ENCODE data around the gene CYP4F11. TPM values are rescaled to one million over a fixed set of nuclear protein-coding genes. Genes with fewer than 3 reads are reported as not detected.
"Not testable (repeated sequence)": the region's sequence is repeated elsewhere in the genome, so short reads cannot be mapped to it uniquely, and the experiment has no call there.

The CYP4F11 gene
- total RNA-seq, 2 donors from 2014 or later, result not detected

GRCh38 chr19:15911599-15912235 lies 22.6 kb downstream of the CYP4F11 start:
- DNase-seq (no peak), ATAC-seq (no peak)
- peaks cover 6% of the 10 kb centered on the region for H3K4me1 Mint-ChIP-seq
- H3K4me3 Mint-ChIP-seq, result no peak overlapping the region
- no peaks in the 10 kb centered on the region for H3K9me3 ChIP-seq (ENCODE audit: control insufficient read depth, low read length, poor library complexity, severe bottlenecking)
- H3K27ac Mint-ChIP-seq, result peak overlapping the region; percentile 47
- peaks cover 62% of the 10 kb centered on the region for H3K27me3 Mint-ChIP-seq
- peaks cover 3% of the 10 kb centered on the region for H3K36me3 Mint-ChIP-seq (ENCODE audit: low read depth)

- no peaks in the 10 kb centered on the region for H3K9me3 ChIP-seq (ENCODE audit: control insufficient read depth, low read length, poor library complexity, severe bottlenecking)
- DNase-seq, result no peak
- Mint-ChIP-seq H3K27ac (no peak overlapping the region), H3K27me3 (peaks cover 52% of the 10 kb centered on the region), H3K4me1 (peaks cover 3% of the 10 kb centered on the region), H3K36me3 (ENCODE audit: low read depth) (no peaks in the 10 kb centered on the region), H3K4me3 (no peak overlapping the region)
- no peak for ATAC-seq
Measured at GRCh38 chr19:15905026-15905425, 29.3 kb downstream of the CYP4F11 start.

GRCh38 chr19:15902898-15903297 lies 31.4 kb downstream of the CYP4F11 start:
- H3K27ac Mint-ChIP-seq; H3K36me3 Mint-ChIP-seq (ENCODE audit: low read depth); DNase-seq; H3K9me3 ChIP-seq (ENCODE audit: control insufficient read depth, low read length, poor library complexity, severe bottlenecking); H3K4me3 Mint-ChIP-seq; ATAC-seq; H3K4me1 Mint-ChIP-seq: not testable (repeated sequence)
- peaks cover 54% of the 10 kb centered on the region for H3K27me3 Mint-ChIP-seq

- ATAC-seq (no peak), DNase-seq (no peak)
- no peaks in the 10 kb centered on the region for H3K9me3 ChIP-seq (ENCODE audit: control insufficient read depth, low read length, poor library complexity, severe bottlenecking)
- Mint-ChIP-seq H3K4me3 (peak overlapping the region; percentile 10), H3K36me3 (ENCODE audit: low read depth) (no peaks in the 10 kb centered on the region), H3K4me1 (peaks cover 3% of the 10 kb centered on the region), H3K27me3 (peaks cover 57% of the 10 kb centered on the region), H3K27ac (no peak overlapping the region)
Measured at GRCh38 chr19:15902254-15902653, 32.1 kb downstream of the CYP4F11 start.

GRCh38 chr19:15900504-15900903 lies 33.8 kb downstream of the CYP4F11 start:
- Mint-ChIP-seq H3K4me1 (peaks cover 3% of the 10 kb centered on the region), H3K27me3 (peaks cover 57% of the 10 kb centered on the region), H3K27ac (no peak overlapping the region), H3K36me3 (ENCODE audit: low read depth) (no peaks in the 10 kb centered on the region), H3K4me3 (peak overlapping the region; percentile 65)
- H3K9me3 ChIP-seq (ENCODE audit: control insufficient read depth, low read length, poor library complexity, severe bottlenecking), result no peaks in the 10 kb centered on the region
- DNase-seq, result no peak
- ATAC-seq, result no peak

GRCh38 chr19:15900032-15900431 lies 34.3 kb downstream of the CYP4F11 start:
- H3K36me3 Mint-ChIP-seq (ENCODE audit: low read depth); H3K4me1 Mint-ChIP-seq; ATAC-seq; H3K9me3 ChIP-seq (ENCODE audit: control insufficient read depth, low read length, poor library complexity, severe bottlenecking); DNase-seq; H3K27ac Mint-ChIP-seq: not testable (repeated sequence)
- Mint-ChIP-seq H3K4me3 (peak overlapping the region; percentile 65), H3K27me3 (peaks cover 62% of the 10 kb centered on the region)

- not testable (repeated sequence) for H3K4me1 Mint-ChIP-seq; DNase-seq; H3K36me3 Mint-ChIP-seq (ENCODE audit: low read depth); H3K4me3 Mint-ChIP-seq; ATAC-seq; H3K27ac Mint-ChIP-seq; H3K9me3 ChIP-seq (ENCODE audit: control insufficient read depth, low read length, poor library complexity, severe bottlenecking)
- peaks cover 63% of the 10 kb centered on the region for H3K27me3 Mint-ChIP-seq
Measured at GRCh38 chr19:15899561-15899960, 34.8 kb downstream of the CYP4F11 start.

GRCh38 chr19:15897738-15898276 lies 36.5 kb downstream of the CYP4F11 start, which contains the start of gene CYP4F2:
Gene CYP4F2 (minus strand): TSS chr19:15898074. CDS start chr19:15897611, 463 bp downstream.
- Mint-ChIP-seq H3K4me3 (no peak within 1 kb of the TSS), H3K27me3 (peaks cover 60% of the 10 kb centered on the region), H3K36me3 (ENCODE audit: low read depth) (no peaks in the 10 kb centered on the region), H3K4me1 (peaks cover 3% of the 10 kb centered on the region), H3K27ac (no peak within 1 kb of the TSS)
- DNase-seq, result no peak
- ATAC-seq, result no peak
- no peaks in the 10 kb centered on the region for H3K9me3 ChIP-seq (ENCODE audit: control insufficient read depth, low read length, poor library complexity, severe bottlenecking)

- Mint-ChIP-seq H3K36me3 (ENCODE audit: low read depth) (no peaks in the 10 kb centered on the region), H3K4me3 (no peak overlapping the region), H3K27me3 (peaks cover 54% of the 10 kb centered on the region), H3K27ac (no peak overlapping the region), H3K4me1 (peaks cover 3% of the 10 kb centered on the region)
- no peaks in the 10 kb centered on the region for H3K9me3 ChIP-seq (ENCODE audit: control insufficient read depth, low read length, poor library complexity, severe bottlenecking)
- no peak for ATAC-seq
- no peak for DNase-seq
Measured at GRCh38 chr19:15897026-15897737, 37.1 kb downstream of the CYP4F11 start.

GRCh38 chr19:15895876-15896430 lies 38.4 kb downstream of the CYP4F11 start:
- H3K9me3 ChIP-seq (ENCODE audit: control insufficient read depth, low read length, poor library complexity, severe bottlenecking), result no peaks in the 10 kb centered on the region
- Mint-ChIP-seq H3K4me3 (no peak overlapping the region), H3K36me3 (ENCODE audit: low read depth) (no peaks in the 10 kb centered on the region), H3K27me3 (peaks cover 42% of the 10 kb centered on the region), H3K4me1 (peaks cover 3% of the 10 kb centered on the region), H3K27ac (no peak overlapping the region)
- ATAC-seq (no peak), DNase-seq (no peak)

- no peaks in the 10 kb centered on the region for H3K9me3 ChIP-seq (ENCODE audit: control insufficient read depth, low read length, poor library complexity, severe bottlenecking)
- DNase-seq (no peak), ATAC-seq (no peak)
- H3K27me3 Mint-ChIP-seq, result peaks cover 32% of the 10 kb centered on the region
- no peak overlapping the region for H3K4me3 Mint-ChIP-seq
- H3K36me3 Mint-ChIP-seq (ENCODE audit: low read depth), result no peaks in the 10 kb centered on the region
- H3K4me1 Mint-ChIP-seq, result no peaks in the 10 kb centered on the region
- no peak overlapping the region for H3K27ac Mint-ChIP-seq
Measured at GRCh38 chr19:15894359-15894758, 40.0 kb downstream of the CYP4F11 start.

- ATAC-seq, result no peak
- Mint-ChIP-seq H3K27ac (no peak overlapping the region), H3K4me3 (no peak overlapping the region), H3K27me3 (peaks cover 30% of the 10 kb centered on the region), H3K36me3 (ENCODE audit: low read depth) (no peaks in the 10 kb centered on the region), H3K4me1 (no peaks in the 10 kb centered on the region)
- no peak for DNase-seq
- no peaks in the 10 kb centered on the region for H3K9me3 ChIP-seq (ENCODE audit: control insufficient read depth, low read length, poor library complexity, severe bottlenecking)
Measured at GRCh38 chr19:15893477-15893876, 40.9 kb downstream of the CYP4F11 start.

GRCh38 chr19:15892012-15892411 lies 42.3 kb downstream of the CYP4F11 start:
- Mint-ChIP-seq H3K4me1 (no peaks in the 10 kb centered on the region), H3K27me3 (peaks cover 19% of the 10 kb centered on the region), H3K4me3 (no peak overlapping the region), H3K36me3 (ENCODE audit: low read depth) (no peaks in the 10 kb centered on the region), H3K27ac (no peak overlapping the region)
- DNase-seq (no peak), ATAC-seq (no peak)
- no peaks in the 10 kb centered on the region for H3K9me3 ChIP-seq (ENCODE audit: control insufficient read depth, low read length, poor library complexity, severe bottlenecking)

All from T-helper 17 cell (primary cell).